Ascending aorta (tissue), 2 donors: ENCODE results near the gene ACER3. TPM values are rescaled to one million over a fixed set of nuclear protein-coding genes. Genes with fewer than 3 reads are reported as not detected.

Source experiments
- DNase-seq, 2 donors: peaks; one replicate each; pipeline ENCODE4 v3.0.0-alpha.2; 2019; ENCODE audit warnings: low spot score in 2 of 2
- H3K27ac ChIP-seq, 2 donors: fragments of 200-600 bp; sonication (generic); one replicate each; pipeline ENCODE4 v1.5.1; 2016 to 2017; ENCODE audit warnings: mild to moderate bottlenecking in 1 of 2
- H3K27me3 ChIP-seq: fragments of 200-600 bp; sonication (generic); one replicate; pipeline ENCODE4 v1.5.1; 2017
- H3K36me3 ChIP-seq, 2 donors: fragments of 200-600 bp; sonication (generic); one replicate each; pipeline ENCODE4 v1.5.1; 2016
- H3K4me1 ChIP-seq, 2 donors: fragments of 200-600 bp; sonication (generic); one replicate each; pipeline ENCODE4 v1.5.1; 2016 to 2017; ENCODE audit warnings: mild to moderate bottlenecking in 1 of 2
- H3K4me3 ChIP-seq, 2 donors: fragments of 200-600 bp; sonication (generic); one replicate each; pipeline ENCODE4 v1.5.1; 2016 to 2017; ENCODE audit warnings: mild to moderate bottlenecking in 1 of 2
- H3K9me3 ChIP-seq, 2 donors: fragments of 200-600 bp; sonication (generic); one replicate each; pipeline ENCODE4 v1.5.1; 2016
- CTCF ChIP-seq, 3 experiments: fragments of 200-600 bp in 2 of 3; fragments of 450-650 bp in 1 of 3; sonication (generic) in 2 of 3; IDR thresholded peaks; one replicate each; pipeline ENCODE4 v1.5.1; 2016 to 2019; ENCODE audit warnings: antibody characterized with exemption in 3 of 3, mild to moderate bottlenecking in 1 of 3, moderate library complexity in 1 of 3
- intact Hi-C: fragments of 100-400 bp; cut with DNase I; formaldehyde crosslinking; loops from one replicate; pipeline ENCODE4 v1.15.1; 2023
- total RNA-seq: library from RNA; depleted of rRNA; stranded (reverse); fragments of >200 nt; gene quantifications from one replicate; pipeline ENCODE4 v1.1.0, GENCODE V29; 2016

ACER3 gene
- total RNA-seq, 1 donor from 2014 or later, result 10.5 TPM

GRCh38 chr11:76888989-76889388 lies 28.3 kb downstream of the ACER3 start:
- Histone ChIP-seq H3K27me3 (no peaks in the 10 kb centered on the region), H3K9me3 (no peaks in the 10 kb centered on the region), H3K27ac (no peak overlapping the region), H3K36me3 (no peaks in the 10 kb centered on the region), H3K4me3 (no peak overlapping the region), H3K4me1 (no peaks in the 10 kb centered on the region)
- intact Hi-C loops, result no loop called here
- no peak for TF ChIP-seq CTCF (IDR thresholded peaks at IDR 0.05)
- no peak for DNase-seq

DNA sequence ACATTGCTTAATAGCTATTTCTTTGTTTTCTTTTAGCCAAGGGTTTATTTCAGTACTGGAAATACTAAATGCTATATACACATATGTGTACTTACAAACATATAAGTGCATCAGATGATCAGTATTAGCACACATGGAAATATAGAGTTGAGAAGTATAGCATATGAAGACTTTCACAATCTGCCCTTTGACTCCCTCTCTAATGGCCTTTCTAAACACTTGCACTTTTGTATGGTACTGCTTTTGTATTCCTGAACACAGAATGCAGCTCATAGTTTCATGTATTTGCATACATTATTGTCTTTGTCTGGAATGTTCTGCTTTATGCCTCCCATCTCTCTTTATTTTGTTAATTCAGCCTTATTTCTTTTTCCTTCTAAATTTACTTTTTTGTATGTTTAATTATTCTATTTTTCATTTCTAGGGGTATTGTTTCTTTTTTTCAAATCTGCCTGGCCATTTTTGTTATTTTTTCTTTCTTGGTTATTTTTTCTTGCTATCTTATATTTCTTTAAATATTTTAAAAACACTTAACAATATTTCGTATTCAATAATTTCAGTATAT lies 28.8 kb downstream of the ACER3 start:
- Histone ChIP-seq H3K9me3 (no peaks in the 10 kb centered on the region), H3K4me1 (no peaks in the 10 kb centered on the region), H3K4me3 (no peak overlapping the region), H3K27ac (no peak overlapping the region), H3K36me3 (no peaks in the 10 kb centered on the region), H3K27me3 (no peaks in the 10 kb centered on the region)
- intact Hi-C loops, result no loop called here
- DNase-seq, result no peak
- TF ChIP-seq CTCF (IDR thresholded peaks at IDR 0.05), result no peak

- no peak for TF ChIP-seq CTCF (IDR thresholded peaks at IDR 0.05)
- no peaks in the 10 kb centered on the region for H3K9me3 ChIP-seq
Observed at GRCh38 chr11:76890329-76890728, 29.6 kb downstream of the ACER3 start.

DNA sequence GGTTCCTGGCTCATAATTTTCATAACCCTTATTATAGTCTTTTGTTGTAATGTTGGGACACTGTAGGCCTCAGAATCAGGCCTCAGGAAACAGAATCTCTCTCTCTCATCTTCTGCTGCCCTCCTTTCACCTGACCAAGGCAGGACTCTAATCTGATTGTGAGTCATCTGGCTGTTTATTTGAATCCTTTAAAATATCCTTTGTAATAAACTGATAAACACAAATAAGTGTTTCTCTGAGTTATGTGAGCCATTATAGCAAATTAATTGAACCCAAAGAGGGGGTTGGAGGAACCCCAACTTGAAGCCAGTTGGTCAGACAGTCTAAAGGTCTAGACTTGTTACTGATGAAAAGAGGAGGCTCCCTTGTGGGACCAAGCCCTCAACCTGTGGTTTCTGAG lies 30.6 kb downstream of the ACER3 start:
- Histone ChIP-seq H3K4me1 (no peaks in the 10 kb centered on the region), H3K36me3 (no peaks in the 10 kb centered on the region), H3K27me3 (no peaks in the 10 kb centered on the region), H3K4me3 (no peak overlapping the region), H3K9me3 (no peaks in the 10 kb centered on the region), H3K27ac (no peak overlapping the region)
- no peak for TF ChIP-seq CTCF (IDR thresholded peaks at IDR 0.05)
- DNase-seq, result no peak
- intact Hi-C loops, result no loop called here

More at GRCh38 chr11:76890329-76890728, 29.6 kb downstream of the ACER3 start:
- Histone ChIP-seq H3K27me3 (no peaks in the 10 kb centered on the region), H3K36me3 (no peaks in the 10 kb centered on the region), H3K4me3 (no peak overlapping the region), H3K27ac (no peak overlapping the region), H3K4me1 (no peaks in the 10 kb centered on the region)
- intact Hi-C loops, result no loop called here
- DNase-seq, result no peak

GRCh38 chr11:76891793-76892192 lies 31.1 kb downstream of the ACER3 start:
- TF ChIP-seq CTCF (IDR thresholded peaks at IDR 0.05), result no peak
- H3K4me1 ChIP-seq, result no peaks in the 10 kb centered on the region
- DNase-seq, result no peak
- H3K9me3 ChIP-seq, result no peaks in the 10 kb centered on the region
- no peak overlapping the region for H3K27ac ChIP-seq
- no peaks in the 10 kb centered on the region for H3K27me3 ChIP-seq
- H3K36me3 ChIP-seq, result no peaks in the 10 kb centered on the region
- H3K4me3 ChIP-seq, result no peak overlapping the region
- intact Hi-C loops, result no loop called here

- Histone ChIP-seq H3K4me3 (no peak overlapping the region), H3K4me1 (no peaks in the 10 kb centered on the region), H3K27ac (no peak overlapping the region), H3K9me3 (no peaks in the 10 kb centered on the region), H3K36me3 (no peaks in the 10 kb centered on the region), H3K27me3 (no peaks in the 10 kb centered on the region)
- DNase-seq, result no peak
- no peak for TF ChIP-seq CTCF (IDR thresholded peaks at IDR 0.05)
- intact Hi-C loops, result no loop called here
Observed at GRCh38 chr11:76892306-76892705, 31.6 kb downstream of the ACER3 start.
